D341Med (cell line): Measurements from ENCODE around the gene TLE4.
A peak's percentile ranks its signal among the peaks of the same experiment; 100 is the strongest.
"Not testable (repeated sequence)": the region's sequence is repeated elsewhere in the genome, so short reads cannot be mapped to it uniquely, and the experiment has no call there.

ENCODE experiments used
- DNase-seq: peaks from one replicate; pipeline ENCODE4 v3.0.0; 2012; ENCODE audit warnings: low spot score

Gene TLE4

GRCh38 chr9:79637177-79637925 is 65.6 kb downstream of the TLE4 start:
- no peak for DNase-seq

- no peak for DNase-seq
Measured at GRCh38 chr9:79638806-79639205, 67.0 kb downstream of the TLE4 start.

GRCh38 chr9:79639354-79639753 is 67.6 kb downstream of the TLE4 start:
- DNase-seq = no peak

- not testable (repeated sequence) for DNase-seq
Measured at GRCh38 chr9:79640067-79640466, 68.3 kb downstream of the TLE4 start.

- no peak for DNase-seq
Measured at GRCh38 chr9:79641070-79641469, 69.3 kb downstream of the TLE4 start.

GRCh38 chr9:79642671-79643070 is 70.9 kb downstream of the TLE4 start:
- DNase-seq = no peak

GRCh38 chr9:79644048-79644447 is 72.3 kb downstream of the TLE4 start:
- no peak for DNase-seq

GRCh38 chr9:79644601-79645000 is 72.8 kb downstream of the TLE4 start:
- DNase-seq = no peak

GRCh38 chr9:79645110-79645509 is 73.3 kb downstream of the TLE4 start:
- no peak for DNase-seq

GRCh38 chr9:79646096-79646495 is 74.3 kb downstream of the TLE4 start:
- no peak for DNase-seq

GRCh38 chr9:79651251-79651795 is 79.6 kb downstream of the TLE4 start:
- no peak for DNase-seq

- no peak for DNase-seq
Measured at GRCh38 chr9:79652598-79652997, 80.8 kb downstream of the TLE4 start.

- not testable (repeated sequence) for DNase-seq
Measured at GRCh38 chr9:79654591-79655382, 83.0 kb downstream of the TLE4 start.

- no peak for DNase-seq
Measured at GRCh38 chr9:79655551-79655950, 83.8 kb downstream of the TLE4 start.

- no peak for DNase-seq
Measured at GRCh38 chr9:79656169-79656568, 84.4 kb downstream of the TLE4 start.

- no peak for DNase-seq
Measured at GRCh38 chr9:79657891-79658290, 86.1 kb downstream of the TLE4 start.

GRCh38 chr9:79658926-79659325 is 87.2 kb downstream of the TLE4 start:
- no peak for DNase-seq

- DNase-seq = peak; percentile 52
Measured at GRCh38 chr9:79660615-79661014, 88.8 kb downstream of the TLE4 start.

GRCh38 chr9:79661279-79661678 is 89.5 kb downstream of the TLE4 start:
- DNase-seq = no peak

GRCh38 chr9:79661886-79662536 is 90.2 kb downstream of the TLE4 start:
- no peak for DNase-seq

GRCh38 chr9:79662537-79662956 is 90.8 kb downstream of the TLE4 start:
- DNase-seq = peak; percentile 50

- no peak for DNase-seq
Measured at GRCh38 chr9:79663300-79663699, 91.5 kb downstream of the TLE4 start.

GRCh38 chr9:79663878-79664277 is 92.1 kb downstream of the TLE4 start:
- DNase-seq = peak; percentile 81
